GM18502 (cell line): ENCODE data around the gene TAF5L.

Experiments used
- ATAC-seq: cut with Tn5 transposase; IDR thresholded peaks from one replicate; pipeline ENCODE4 v1.9.1; 2021; ENCODE audit warnings: mild to moderate bottlenecking; ENCODE audit not compliant: unreplicated experiment, poor library complexity

The TAF5L gene

GRCh38 chr1:229547542-229547941 lies 78.4 kb downstream of the TAF5L start:
- no peak for ATAC-seq

- ATAC-seq, result no peak
Observed at GRCh38 chr1:229544587-229544986, 81.3 kb downstream of the TAF5L start.
